RWPE2 (cell line): ENCODE data around the gene ARNT2.

Source experiments
- ATAC-seq: fragments of 200-7000 bp; cut with Tn5 transposase; 3 replicates; pipeline ENCODE4 v1.9.1; 2021; ENCODE audit warnings: low read depth
- DNase-seq: peaks from one replicate; pipeline ENCODE4 v3.0.0-alpha.2; 2020; ENCODE audit warnings: low spot score
- H3K27ac ChIP-seq: fragments of 450-650 bp; 2 replicates; pipeline ENCODE4 v1.5.1; 2017; ENCODE audit warnings: mild to moderate bottlenecking; ENCODE audit not compliant: poor library complexity, severe bottlenecking
- H3K27me3 ChIP-seq: fragments of 250-450 bp; sonication (Bioruptor Pico); 2 replicates; pipeline ENCODE4 v1.5.1; 2021; ENCODE audit warnings: mild to moderate bottlenecking, moderate library complexity; ENCODE audit not compliant: insufficient read depth, poor library complexity, severe bottlenecking
- H3K36me3 ChIP-seq: fragments of 250-450 bp; sonication (Bioruptor Pico); 2 replicates; pipeline ENCODE4 v1.5.1; 2020; ENCODE audit warnings: low read depth, mild to moderate bottlenecking, moderate library complexity
- H3K4me1 ChIP-seq: fragments of 250-450 bp; sonication (Bioruptor Pico); 2 replicates; pipeline ENCODE4 v1.5.1; 2021; ENCODE audit warnings: mild to moderate bottlenecking, moderate library complexity; ENCODE audit not compliant: insufficient read depth, poor library complexity, severe bottlenecking
- H3K4me3 ChIP-seq: fragments of 250-450 bp; sonication (Bioruptor Pico); 2 replicates; pipeline ENCODE4 v1.5.1; 2021; ENCODE audit warnings: mild to moderate bottlenecking, moderate library complexity; ENCODE audit not compliant: severe bottlenecking
- H3K9me3 ChIP-seq: fragments of 250-450 bp; sonication (Bioruptor Pico); 2 replicates; pipeline ENCODE4 v1.5.1; 2021; ENCODE audit warnings: mild to moderate bottlenecking, moderate library complexity; ENCODE audit not compliant: severe bottlenecking
- CTCF ChIP-seq: fragments of 450-650 bp; IDR thresholded peaks from one replicate; pipeline ENCODE4 v1.5.1; 2017; ENCODE audit warnings: mild to moderate bottlenecking, moderate library complexity; ENCODE audit not compliant: poor library complexity, severe bottlenecking

ARNT2 gene

GRCh38 chr15:80531796-80532195 is 127.6 kb downstream of the ARNT2 start:
- H3K4me1 ChIP-seq: no peaks in the 10 kb centered on the region
- no peak for DNase-seq
- H3K9me3 ChIP-seq: no peaks in the 10 kb centered on the region
- no peaks in the 10 kb centered on the region for H3K36me3 ChIP-seq
- no peak for ATAC-seq
- no peak for TF ChIP-seq CTCF
- no peaks in the 10 kb centered on the region for H3K27me3 ChIP-seq
- H3K27ac ChIP-seq: no peak overlapping the region
- no peak overlapping the region for H3K4me3 ChIP-seq

- Histone ChIP-seq H3K27me3 (no peaks in the 10 kb centered on the region), H3K9me3 (no peaks in the 10 kb centered on the region), H3K36me3 (no peaks in the 10 kb centered on the region), H3K4me1 (no peaks in the 10 kb centered on the region), H3K27ac (no peak overlapping the region), H3K4me3 (no peak overlapping the region)
- no peak for TF ChIP-seq CTCF
- DNase-seq: no peak
- ATAC-seq: no peak
Observed at GRCh38 chr15:80533790-80534333, 129.7 kb downstream of the ARNT2 start.

GRCh38 chr15:80536231-80536630 is 132.0 kb downstream of the ARNT2 start:
- Histone ChIP-seq H3K36me3 (no peaks in the 10 kb centered on the region), H3K4me3 (no peak overlapping the region), H3K9me3 (no peaks in the 10 kb centered on the region), H3K27ac (no peak overlapping the region), H3K4me1 (no peaks in the 10 kb centered on the region), H3K27me3 (no peaks in the 10 kb centered on the region)
- TF ChIP-seq CTCF: no peak
- ATAC-seq: no peak
- no peak for DNase-seq

- H3K4me1 ChIP-seq: no peaks in the 10 kb centered on the region
- no peaks in the 10 kb centered on the region for H3K27me3 ChIP-seq
- H3K4me3 ChIP-seq: no peak overlapping the region
- TF ChIP-seq CTCF: no peak
- H3K9me3 ChIP-seq: no peaks in the 10 kb centered on the region
- H3K27ac ChIP-seq: no peak overlapping the region
- no peaks in the 10 kb centered on the region for H3K36me3 ChIP-seq
- DNase-seq: no peak
- no peak for ATAC-seq
Observed at GRCh38 chr15:80536716-80537115, 132.5 kb downstream of the ARNT2 start.

GRCh38 chr15:80545078-80545477 is 140.9 kb downstream of the ARNT2 start:
- H3K9me3 ChIP-seq: no peaks in the 10 kb centered on the region
- peaks cover 19% of the 10 kb centered on the region for H3K4me1 ChIP-seq
- H3K36me3 ChIP-seq: no peaks in the 10 kb centered on the region
- no peak for TF ChIP-seq CTCF
- H3K27me3 ChIP-seq: no peaks in the 10 kb centered on the region
- H3K27ac ChIP-seq: no peak overlapping the region
- H3K4me3 ChIP-seq: no peak overlapping the region
- ATAC-seq (no peak), DNase-seq (no peak)
